GM12865 (cell line): ENCODE measurements around the gene ZNF787.

Experiments used
- DNase-seq: peaks from one replicate; pipeline ENCODE4 v3.0.0; 2010; ENCODE audit warnings: low read depth
- H3K4me3 ChIP-seq: 2 replicates; pipeline ENCODE4 v1.5.1; 2011; ENCODE audit warnings: mild to moderate bottlenecking, low read depth, low read length, control low read depth
- TF ChIP-seq, protein P1 (sequence below): IDR thresholded peaks from 2 replicates; pipeline ENCODE4 v1.5.1; 2011; ENCODE audit warnings: low read length, control low read depth, low read depth, inconsistent platforms; ENCODE audit not compliant: insufficient read depth; ENCODE audit errors: missing control alignments

The ZNF787 gene

DNA sequence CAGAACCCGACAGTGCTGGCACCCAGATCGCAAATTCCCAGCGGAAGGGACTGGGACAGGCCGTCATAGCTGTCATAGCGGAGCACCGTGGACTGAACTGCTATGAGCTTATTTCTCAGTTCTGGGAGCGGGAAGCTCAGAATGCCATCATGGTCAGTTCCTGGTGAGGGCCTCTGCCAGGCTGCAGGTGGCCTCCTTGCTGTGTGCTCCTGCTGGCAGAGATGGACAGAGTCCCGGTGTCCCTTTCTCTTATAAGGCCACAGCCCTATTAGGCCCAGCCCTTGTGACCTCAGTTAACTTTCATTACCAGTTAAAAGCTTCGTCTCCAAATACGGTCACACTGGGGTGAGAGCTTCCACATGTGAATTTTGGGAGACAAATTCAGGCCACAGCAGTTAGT is 24.6 kb upstream of the ZNF787 start:
- TF ChIP-seq, protein P1, sequence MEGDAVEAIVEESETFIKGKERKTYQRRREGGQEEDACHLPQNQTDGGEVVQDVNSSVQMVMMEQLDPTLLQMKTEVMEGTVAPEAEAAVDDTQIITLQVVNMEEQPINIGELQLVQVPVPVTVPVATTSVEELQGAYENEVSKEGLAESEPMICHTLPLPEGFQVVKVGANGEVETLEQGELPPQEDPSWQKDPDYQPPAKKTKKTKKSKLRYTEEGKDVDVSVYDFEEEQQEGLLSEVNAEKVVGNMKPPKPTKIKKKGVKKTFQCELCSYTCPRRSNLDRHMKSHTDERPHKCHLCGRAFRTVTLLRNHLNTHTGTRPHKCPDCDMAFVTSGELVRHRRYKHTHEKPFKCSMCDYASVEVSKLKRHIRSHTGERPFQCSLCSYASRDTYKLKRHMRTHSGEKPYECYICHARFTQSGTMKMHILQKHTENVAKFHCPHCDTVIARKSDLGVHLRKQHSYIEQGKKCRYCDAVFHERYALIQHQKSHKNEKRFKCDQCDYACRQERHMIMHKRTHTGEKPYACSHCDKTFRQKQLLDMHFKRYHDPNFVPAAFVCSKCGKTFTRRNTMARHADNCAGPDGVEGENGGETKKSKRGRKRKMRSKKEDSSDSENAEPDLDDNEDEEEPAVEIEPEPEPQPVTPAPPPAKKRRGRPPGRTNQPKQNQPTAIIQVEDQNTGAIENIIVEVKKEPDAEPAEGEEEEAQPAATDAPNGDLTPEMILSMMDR: no peak
- DNase-seq: no peak
- H3K4me3 ChIP-seq: no peak overlapping the region

- no peak for DNase-seq
- no peak overlapping the region for H3K4me3 ChIP-seq
- TF ChIP-seq, protein P1: no peak
Observed at GRCh38 chr19:56144831-56145230, 23.7 kb upstream of the ZNF787 start.

- DNase-seq: no peak
- TF ChIP-seq, protein P1: no peak
- H3K4me3 ChIP-seq: no peak overlapping the region
Observed at GRCh38 chr19:56144376-56144775, 23.3 kb upstream of the ZNF787 start.

DNA sequence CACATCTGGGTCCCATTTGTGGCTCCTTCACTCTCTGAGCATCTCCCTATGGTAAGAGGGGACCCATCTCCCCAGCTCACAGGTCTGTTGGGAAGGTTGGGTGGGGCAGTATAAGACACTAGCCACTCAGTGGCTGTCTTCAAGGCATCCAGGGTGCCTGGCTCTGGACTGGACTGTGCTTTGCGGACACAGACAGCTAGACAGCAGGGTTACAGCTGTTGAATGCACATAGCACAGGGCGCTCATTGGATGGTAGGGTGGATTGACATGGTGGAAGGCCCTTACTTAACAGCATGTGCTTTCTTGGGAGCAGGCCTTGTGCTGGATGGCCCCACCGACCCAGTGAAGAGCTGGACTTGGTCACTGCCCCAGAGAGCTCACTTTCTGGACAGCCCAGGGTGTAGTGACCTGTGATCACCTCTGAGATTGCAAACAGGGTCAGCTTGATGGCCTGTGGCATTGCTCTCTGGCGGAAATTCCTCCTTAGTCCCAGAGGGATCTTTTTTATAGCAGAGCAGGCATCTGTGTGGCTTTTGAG is 21.9 kb upstream of the ZNF787 start:
- no peak for DNase-seq
- no peak overlapping the region for H3K4me3 ChIP-seq
- TF ChIP-seq, protein P1: no peak

GRCh38 chr19:56142087-56142787 is 21.1 kb upstream of the ZNF787 start:
- no peak for DNase-seq
- peak overlapping the region; percentile 72 for H3K4me3 ChIP-seq
- TF ChIP-seq, protein P1: no peak

DNA sequence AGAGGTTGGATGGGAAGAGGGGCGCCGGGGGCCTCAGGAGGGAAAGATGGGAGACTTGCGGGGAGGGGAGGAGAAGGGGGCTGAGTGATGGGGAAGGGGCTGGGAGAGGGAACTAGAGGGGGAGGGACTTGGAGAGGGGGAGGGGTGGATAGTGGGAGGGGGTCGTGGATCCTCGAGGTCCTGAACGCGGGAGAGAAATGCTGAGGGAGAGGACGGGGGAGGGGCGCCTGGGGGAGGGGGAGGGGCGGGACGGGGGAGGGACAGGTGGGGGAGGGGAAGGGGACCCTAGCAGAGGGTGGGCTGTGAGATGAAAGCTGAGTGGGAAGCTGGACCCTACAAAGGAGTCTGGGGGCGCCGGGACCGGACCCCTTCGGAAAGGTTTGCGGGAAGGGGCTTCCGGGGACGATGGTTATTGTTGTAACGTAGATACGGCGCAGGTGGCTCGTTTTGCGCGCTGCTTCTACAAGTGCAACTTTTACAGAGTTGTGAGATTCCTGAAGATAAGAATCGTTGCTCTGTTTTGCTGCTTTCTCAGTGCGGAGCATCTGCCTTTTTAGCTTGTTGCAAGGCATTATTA is 20.4 kb upstream of the ZNF787 start:
- DNase-seq: peak; percentile 44
- TF ChIP-seq, protein P1: no peak
- peak overlapping the region; percentile 72 for H3K4me3 ChIP-seq
